ENCODE measurements around the gene DSG4. TPM values are rescaled to one million over a fixed set of nuclear protein-coding genes. Genes with fewer than 3 reads are reported as not detected.

DSG4 gene
- total RNA-seq, 1 donor from 2014 or later: not detected

GRCh38 chr18:31403409-31403808, 26.8 kb downstream of the DSG4 start:
- intact Hi-C loops (cut with DNase I): no loop called here
- ATAC-seq (ENCODE audit: poor library complexity) (no peak), DNase-seq (no peak)

DNA sequence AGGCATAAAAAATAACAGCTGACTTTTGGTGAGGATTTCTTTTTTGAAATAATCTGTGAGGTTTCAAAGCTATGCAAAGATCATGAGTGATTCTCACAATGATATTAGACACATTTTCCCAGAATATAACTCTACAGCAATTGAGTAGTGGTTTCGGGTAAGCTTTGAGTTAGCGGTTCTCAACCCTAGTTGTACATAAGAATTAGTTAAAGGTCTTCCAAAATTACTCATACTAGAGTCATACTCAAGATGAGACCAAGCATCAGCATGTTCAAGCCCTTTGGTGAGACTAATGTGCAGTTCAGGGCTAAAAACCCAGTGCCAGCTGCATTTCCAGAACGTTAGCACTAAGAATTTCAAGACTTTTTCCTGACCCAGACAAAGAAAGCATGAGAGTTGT, 31.1 kb downstream of the DSG4 start:
- ATAC-seq (ENCODE audit: poor library complexity): no peak
- intact Hi-C loops (cut with DNase I): no loop called here
- DNase-seq: no peak

- intact Hi-C loops (cut with DNase I): no loop called here
- ATAC-seq (ENCODE audit: poor library complexity): no peak
- DNase-seq: no peak
Measured at GRCh38 chr18:31409276-31409675, 32.7 kb downstream of the DSG4 start.

DNA sequence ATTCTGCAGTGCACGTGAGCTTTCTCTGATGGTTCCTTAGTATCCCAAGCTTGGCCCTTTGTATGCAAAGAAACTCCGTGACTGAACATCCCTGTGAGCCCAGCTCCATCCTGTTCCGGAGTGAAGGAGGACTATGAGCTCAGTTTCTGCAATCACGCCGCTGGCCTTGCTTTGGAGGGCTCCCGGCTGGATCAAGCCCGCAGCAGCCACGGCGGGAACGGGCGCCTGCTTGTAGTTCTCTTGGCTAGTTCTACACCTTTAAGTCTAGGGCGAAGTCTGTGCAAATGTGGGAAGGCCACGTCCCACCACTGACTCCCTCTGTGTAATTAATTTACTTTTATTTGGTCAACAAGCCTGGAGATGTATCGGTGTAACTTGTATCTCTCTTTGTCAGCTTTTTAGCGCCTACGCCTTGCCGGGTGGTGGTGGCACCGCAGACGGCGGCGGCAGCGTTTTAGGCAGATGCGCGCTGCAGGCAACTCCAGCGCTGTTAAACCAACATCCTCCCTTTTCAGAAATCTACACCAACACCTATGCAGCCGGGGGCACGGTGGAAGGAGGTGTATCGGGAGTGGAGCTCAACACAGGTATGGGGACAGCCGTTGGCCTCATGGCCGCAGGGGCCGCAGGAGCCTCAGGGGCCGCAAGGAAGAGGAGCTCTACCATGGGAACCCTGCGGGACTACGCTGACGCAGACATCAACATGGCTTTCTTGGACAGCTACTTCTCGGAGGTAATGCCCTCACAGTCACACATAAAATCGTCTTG, 34.3 kb downstream of the DSG4 start:
- no peak for DNase-seq
- ATAC-seq (ENCODE audit: poor library complexity): no peak
- intact Hi-C loops (cut with DNase I): no loop called here

DNA sequence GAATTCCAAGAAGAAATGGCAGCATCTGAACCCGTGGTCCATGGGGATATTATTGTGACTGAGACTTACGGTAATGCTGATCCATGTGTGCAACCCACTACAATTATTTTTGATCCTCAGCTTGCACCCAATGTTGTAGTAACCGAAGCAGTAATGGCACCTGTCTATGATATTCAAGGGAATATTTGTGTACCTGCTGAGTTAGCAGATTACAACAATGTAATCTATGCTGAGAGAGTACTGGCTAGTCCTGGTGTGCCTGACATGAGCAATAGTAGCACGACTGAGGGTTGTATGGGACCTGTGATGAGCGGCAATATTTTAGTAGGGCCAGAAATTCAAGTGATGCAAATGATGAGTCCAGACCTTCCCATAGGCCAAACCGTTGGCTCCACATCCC, 36.6 kb downstream of the DSG4 start:
- DNase-seq (no peak), ATAC-seq (ENCODE audit: poor library complexity) (no peak)
- intact Hi-C loops (cut with DNase I): no loop called here

- DNase-seq: no peak
- intact Hi-C loops (cut with DNase I): no loop called here
- no peak for ATAC-seq (ENCODE audit: poor library complexity)
Measured at GRCh38 chr18:31417850-31418249, 41.3 kb downstream of the DSG4 start.

GRCh38 chr18:31419457-31419932, 42.9 kb downstream of the DSG4 start:
- ATAC-seq (ENCODE audit: poor library complexity): no peak
- DNase-seq: no peak
- intact Hi-C loops (cut with DNase I): no loop called here

- DNase-seq (no peak), ATAC-seq (ENCODE audit: poor library complexity) (no peak)
- intact Hi-C loops (cut with DNase I): no loop called here
Measured at GRCh38 chr18:31420032-31420431, 43.5 kb downstream of the DSG4 start.

DNA sequence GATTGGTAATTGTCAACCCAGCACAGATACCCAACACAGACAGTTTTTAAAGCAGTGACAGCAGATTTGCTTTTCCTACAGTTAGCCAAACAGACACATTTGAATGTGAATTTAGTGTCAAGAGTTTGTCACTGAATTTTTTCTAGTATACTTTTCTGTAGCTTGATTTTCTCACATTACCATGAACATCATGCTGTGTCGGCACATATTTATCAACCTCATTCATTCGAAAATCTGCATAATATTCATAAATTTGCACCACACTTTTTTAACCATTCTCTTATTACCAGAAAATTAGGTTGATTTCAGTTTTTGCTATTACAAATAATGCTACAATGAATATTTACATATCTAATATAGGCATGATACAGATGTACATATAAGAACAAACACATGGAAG, 43.9 kb downstream of the DSG4 start:
- no peak for ATAC-seq (ENCODE audit: poor library complexity)
- DNase-seq: no peak
- intact Hi-C loops (cut with DNase I): no loop called here

DNA sequence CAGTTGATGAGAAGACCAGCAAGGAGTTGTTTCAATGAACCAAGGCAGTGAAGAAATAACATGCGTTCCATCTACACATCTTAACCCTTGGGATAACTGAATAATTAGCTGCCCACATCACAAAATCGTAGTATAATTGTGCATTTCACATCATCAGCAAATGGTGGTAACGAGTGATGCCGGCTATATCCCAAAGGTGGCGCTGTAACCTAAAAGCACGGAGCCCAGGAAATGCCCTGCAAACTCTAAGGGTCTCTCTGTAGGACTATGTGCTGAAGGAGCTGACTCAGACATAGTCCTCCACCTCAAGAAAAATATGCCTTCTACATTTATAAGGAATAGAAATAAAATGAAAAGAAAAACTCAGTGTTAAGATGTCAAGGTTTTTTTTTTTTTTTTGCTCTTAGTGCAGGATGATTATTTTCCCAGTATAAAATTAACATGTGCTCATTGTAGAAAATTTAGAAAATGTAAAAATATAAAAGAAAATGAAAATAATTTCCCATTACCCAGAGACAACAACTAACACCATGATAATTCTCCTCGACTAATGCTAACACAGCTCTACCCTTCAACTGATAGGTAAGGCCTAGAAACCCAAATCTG, 47.9 kb downstream of the DSG4 start:
- DNase-seq: no peak
- peak; percentile 22 for ATAC-seq (ENCODE audit: poor library complexity)
- intact Hi-C loops (cut with DNase I): no loop called here

GRCh38 chr18:31426021-31426420, 49.4 kb downstream of the DSG4 start:
- intact Hi-C loops (cut with DNase I): no loop called here
- ATAC-seq (ENCODE audit: poor library complexity) (no peak), DNase-seq (no peak)

- intact Hi-C loops (cut with DNase I): no loop called here
- DNase-seq (no peak), ATAC-seq (ENCODE audit: poor library complexity) (no peak)
Measured at GRCh38 chr18:31426871-31427406, 50.4 kb downstream of the DSG4 start.

- DNase-seq (no peak), ATAC-seq (ENCODE audit: poor library complexity) (no peak)
- intact Hi-C loops (cut with DNase I): no loop called here
Measured at GRCh38 chr18:31428211-31428610, 51.6 kb downstream of the DSG4 start.

- ATAC-seq (ENCODE audit: poor library complexity) (no peak), DNase-seq (no peak)
- intact Hi-C loops (cut with DNase I): no loop called here
Measured at GRCh38 chr18:31429623-31430022, 53.0 kb downstream of the DSG4 start.

DNA sequence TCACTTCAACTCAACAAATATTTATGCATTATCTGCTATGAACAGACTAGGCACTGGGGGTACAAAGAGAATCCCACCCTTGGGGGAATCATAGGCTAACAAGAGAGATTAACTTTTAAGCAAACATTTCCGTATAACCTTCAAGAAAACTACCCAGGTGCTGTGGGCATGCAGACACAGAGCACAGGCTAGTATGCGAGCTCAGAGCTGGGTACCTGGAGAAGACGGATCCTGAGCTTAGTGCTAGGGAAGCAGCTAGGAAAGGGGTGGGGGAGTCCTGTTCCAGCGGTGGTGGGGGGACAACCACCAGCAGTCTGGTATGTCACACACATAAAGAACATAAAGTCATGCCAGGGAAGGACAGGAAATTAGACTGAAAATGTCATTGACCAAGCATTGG, 53.5 kb downstream of the DSG4 start:
- intact Hi-C loops (cut with DNase I): no loop called here
- no peak for ATAC-seq (ENCODE audit: poor library complexity)
- no peak for DNase-seq

- intact Hi-C loops (cut with DNase I): no loop called here
- DNase-seq: no peak
- ATAC-seq (ENCODE audit: poor library complexity): no peak
Measured at GRCh38 chr18:31430554-31430953, 54.0 kb downstream of the DSG4 start.

GRCh38 chr18:31432316-31432715, 55.7 kb downstream of the DSG4 start:
- intact Hi-C loops (cut with DNase I): no loop called here
- DNase-seq: no peak
- no peak for ATAC-seq (ENCODE audit: poor library complexity)

DNA sequence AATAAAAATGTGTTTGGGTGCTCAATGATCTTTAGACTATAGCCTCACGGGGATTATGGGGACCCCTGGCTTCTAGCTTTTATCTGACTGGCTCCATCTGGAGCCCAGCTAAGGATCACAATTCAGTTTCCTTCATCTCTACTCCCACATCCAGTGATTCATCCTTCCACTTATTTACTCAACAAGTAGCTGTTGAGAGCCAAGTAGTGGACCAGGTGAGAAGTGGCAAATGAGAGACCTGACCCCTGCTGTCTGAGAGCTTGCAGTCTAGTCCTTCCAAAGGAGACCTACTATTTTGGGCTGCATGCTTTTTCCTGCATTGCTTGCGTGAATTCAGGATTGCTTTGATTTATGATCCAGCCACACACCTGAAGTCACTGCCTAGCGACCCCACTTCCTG, 60.2 kb downstream of the DSG4 start:
- intact Hi-C loops (cut with DNase I): no loop called here
- ATAC-seq (ENCODE audit: poor library complexity) (no peak), DNase-seq (no peak)

DNA sequence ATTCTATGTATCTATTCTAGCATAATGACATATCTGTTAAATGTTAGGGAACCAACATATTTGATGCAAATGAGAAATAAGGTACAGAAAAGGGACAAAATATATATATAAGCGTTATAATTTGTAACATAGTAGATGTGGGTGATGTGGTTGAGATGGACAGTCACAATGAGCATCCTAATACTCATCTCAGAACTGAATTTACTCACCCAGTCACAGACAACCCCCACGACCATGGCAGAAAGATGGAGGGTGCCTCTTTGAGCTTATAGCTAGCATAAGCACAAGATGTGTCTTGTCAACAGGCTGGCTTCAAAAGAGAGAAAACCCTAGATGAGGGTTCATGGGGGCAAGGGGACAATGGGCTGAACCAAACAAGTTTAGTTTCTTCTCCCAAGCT, 61.8 kb downstream of the DSG4 start:
- intact Hi-C loops (cut with DNase I): no loop called here
- ATAC-seq (ENCODE audit: poor library complexity) (no peak), DNase-seq (no peak)

- no peak for DNase-seq
- ATAC-seq (ENCODE audit: poor library complexity): no peak
- intact Hi-C loops (cut with DNase I): no loop called here
Measured at GRCh38 chr18:31439807-31440325, 63.3 kb downstream of the DSG4 start.

Data from Right ventricle myocardium superior (tissue), 1 donor.